NCI-H510A (cell line): Measurements from ENCODE around the gene RANBP1.
"Not testable (repeated sequence)": the region's sequence is repeated elsewhere in the genome, so short reads cannot be mapped to it uniquely, and the experiment has no call there.

ENCODE experiments used
- DNase-seq: peaks from one replicate; lab custom pipeline; 2025; lab: John Stamatoyannopoulos, UW

Gene RANBP1

DNA sequence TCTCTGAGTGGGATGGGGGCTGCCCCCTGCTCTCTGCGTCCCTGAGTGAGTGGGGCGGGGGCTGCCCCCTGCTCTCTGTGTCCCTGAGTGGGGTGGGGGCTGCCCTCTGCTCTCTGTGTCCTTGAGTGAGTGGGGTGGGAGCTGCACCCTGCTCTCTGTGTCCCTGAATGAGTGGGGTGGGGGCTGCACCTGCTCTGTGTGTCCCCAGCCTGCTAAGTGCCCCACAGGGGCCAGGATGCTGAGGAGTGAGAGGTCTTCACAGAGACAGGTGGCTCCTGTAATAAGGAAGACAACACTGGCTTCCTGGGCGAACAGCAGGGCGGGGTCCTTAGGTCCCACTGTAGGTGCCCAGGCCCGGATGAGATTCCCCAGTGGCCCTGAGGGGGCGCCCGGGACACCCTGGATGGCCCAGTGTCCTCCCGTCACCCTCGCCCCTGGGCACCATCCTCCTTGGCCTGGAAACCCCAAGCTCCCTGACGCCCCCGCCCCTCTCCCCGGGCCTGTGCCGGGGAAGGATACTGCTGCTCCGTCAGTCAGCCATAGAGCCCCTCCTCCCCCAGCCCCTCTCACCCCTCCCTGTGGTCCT lies 38.8 kb downstream of the RANBP1 start:
- DNase-seq, result peak; percentile 42

DNA sequence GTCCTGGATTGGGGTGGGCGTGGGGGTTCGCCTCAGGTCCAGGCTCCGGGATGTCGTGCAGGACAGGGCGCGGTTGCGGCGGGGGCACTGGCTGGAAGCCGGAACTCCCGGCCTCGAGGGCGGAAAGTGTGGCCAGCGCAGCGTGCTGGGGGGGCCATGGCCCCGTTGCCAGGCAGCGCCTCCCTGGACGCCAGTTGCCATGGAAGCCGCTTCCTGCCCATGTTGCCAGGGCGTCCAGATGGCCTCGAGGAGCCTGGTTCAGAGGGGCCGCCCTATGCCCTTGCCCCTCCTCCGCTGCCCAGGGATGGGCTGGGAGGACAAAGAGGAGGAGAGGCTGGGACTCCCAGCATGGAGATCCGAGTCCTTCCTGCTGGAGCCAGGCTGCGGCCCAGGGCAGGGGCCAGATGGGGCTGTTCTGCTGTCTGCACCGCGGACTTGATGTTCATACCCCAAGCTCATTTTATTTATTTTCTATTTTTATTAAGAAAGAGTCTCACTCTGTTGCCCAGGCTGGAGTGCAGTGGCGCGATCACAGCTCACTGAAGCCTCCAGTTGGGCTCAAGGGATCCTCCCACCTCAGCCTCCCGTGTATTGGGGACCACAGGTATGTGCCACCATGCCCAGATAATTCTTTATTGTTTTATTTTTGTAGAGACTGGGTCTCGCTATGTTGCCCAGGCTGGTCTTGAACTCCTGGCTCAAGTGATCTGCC lies 39.6 kb downstream of the RANBP1 start:
- peak; percentile 77 for DNase-seq

DNA sequence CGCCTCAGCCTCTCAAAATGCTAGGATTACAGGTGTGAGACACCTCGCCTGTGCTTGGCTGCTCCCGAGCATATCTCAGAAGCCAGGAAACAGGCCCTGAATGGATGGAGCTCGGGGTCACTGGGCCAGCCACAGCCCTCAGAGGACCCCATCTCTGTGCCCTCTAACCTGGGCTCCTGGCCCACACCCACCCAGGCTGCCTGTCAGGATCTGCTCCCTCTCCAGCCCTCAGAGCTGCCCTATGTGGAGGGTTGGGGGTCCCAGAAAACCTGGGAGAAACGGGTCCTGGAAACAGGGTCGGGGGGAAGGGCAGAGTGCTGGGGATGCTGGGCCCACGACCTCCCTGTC lies 40.1 kb downstream of the RANBP1 start:
- DNase-seq, result no peak

DNA sequence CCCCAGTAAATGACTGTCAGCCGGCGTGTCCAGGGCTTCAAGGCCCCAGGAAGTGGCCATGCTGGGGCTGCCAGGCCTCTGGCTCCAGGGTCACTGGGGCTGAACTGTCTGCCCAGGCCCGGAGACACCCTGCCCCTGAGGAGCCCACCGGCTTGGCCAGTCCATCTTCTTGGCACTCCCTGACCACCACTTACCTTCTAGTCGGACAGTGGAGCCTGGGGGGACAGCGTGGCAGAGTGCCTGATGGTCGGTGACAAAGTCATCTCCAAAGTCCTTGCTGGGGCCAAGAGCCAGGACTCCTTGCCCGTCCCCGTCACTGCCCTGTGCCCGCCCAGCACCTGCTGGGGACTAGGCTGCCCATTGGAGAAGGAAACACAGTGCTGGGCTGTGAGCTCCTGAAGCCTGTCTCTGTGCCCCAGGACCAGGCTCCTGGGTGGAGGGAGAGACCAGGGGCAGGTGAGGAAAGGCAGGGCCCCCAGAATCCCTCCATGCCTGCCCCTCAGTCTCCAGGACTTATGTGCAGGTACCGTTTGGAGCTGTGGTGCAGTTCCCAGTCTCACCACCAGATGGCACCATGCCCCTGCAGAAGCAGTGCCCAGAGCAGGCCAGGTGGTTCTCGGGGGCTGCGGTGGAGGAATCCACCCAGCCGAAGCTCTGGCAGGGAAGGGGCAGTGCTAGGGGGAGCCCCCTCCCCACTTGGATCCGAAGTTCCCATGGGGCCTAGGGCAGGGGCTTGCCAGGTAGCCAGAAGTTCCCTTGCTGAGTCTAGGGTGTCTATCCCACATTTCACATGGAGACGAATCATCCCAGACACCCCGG lies 40.9 kb downstream of the RANBP1 start:
- no peak for DNase-seq

DNA sequence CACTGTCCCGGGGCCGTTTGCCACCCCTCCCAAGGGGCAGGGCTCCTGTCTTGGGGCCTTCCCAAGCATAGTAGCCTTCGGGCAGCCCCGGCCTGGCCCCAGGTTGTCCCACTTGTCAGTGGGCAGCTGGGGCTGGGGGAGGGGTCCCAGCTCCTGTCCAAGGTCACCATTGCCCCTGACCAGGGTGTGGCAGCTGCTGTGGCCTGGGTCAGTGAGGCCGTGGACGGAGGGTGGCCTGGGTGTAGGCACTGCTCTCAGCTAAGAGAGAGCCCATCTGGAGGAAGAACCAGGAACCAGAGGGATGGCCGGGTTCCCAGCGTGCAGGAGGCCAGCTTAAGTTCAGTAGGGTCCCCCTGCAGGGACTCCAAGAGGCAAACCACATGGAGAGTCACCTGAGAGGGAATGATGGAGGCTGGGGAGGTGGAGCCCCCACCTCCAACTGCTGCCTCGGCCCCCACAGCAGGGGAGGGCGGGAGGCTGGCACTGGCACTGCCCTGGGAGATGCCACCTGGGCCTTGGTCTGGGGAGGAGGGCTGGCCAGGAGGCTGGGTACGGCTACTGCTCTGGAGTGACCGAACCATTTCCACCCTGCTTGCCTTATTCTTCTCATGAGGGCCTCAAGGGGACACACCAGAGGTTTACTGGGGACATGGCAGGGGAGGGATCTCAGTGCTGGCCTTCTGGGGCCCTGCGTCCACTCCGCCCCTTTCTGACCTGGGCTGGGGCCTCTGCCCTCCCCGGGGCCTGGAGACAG lies 41.7 kb downstream of the RANBP1 start:
- no peak for DNase-seq

DNA sequence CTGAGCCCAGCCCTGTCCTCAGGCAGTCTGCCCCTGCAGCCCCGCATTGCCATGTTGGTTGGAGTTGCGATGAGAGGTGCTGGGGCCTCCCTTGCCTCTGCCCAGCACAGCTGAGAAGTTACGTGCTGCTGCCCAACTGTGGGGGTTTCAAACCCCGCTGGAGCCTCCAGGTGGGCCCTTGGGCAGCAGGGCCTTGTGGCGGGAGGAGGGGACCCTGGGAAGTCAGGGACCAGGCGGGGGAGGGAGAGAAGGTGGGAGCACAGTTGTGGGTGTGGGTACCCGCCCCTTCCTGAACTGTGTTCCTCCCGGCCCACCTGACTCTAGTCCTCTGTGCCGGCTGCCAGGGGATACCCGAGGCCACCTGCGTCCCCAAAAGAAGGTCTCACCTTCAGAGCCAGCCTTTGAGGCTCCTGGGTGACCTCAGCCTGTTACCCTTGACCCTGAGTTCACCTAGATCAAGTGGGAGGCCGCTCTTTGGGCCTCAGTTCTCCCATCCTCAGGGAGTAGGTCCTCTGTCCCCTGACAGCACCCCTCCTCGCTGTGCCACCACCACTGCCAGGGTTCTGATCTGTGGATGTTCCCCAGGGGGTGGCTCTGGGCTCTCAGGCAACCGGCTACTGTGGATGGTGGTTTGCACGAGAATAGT lies 42.6 kb downstream of the RANBP1 start:
- no peak for DNase-seq

DNA sequence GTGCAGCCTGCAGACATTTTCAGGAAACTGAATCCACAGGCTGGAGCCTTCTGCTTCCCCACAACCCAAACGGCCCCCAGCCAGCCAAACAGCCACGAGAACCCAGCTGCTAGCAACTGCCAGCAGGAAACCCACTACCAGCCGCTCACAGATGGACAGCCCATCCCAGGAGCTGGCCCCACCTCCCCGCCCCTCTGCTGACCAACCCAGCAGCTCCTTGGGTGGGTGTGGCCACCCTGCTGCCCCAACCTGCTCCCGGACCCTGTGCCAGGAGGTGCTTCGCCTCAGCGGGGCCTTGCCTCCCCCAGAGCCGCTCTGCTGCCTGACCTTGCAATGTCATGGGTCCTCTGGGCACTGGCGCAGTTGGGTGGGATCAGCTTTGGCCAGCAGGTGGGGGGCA lies 43.2 kb downstream of the RANBP1 start:
- DNase-seq, result no peak

DNA sequence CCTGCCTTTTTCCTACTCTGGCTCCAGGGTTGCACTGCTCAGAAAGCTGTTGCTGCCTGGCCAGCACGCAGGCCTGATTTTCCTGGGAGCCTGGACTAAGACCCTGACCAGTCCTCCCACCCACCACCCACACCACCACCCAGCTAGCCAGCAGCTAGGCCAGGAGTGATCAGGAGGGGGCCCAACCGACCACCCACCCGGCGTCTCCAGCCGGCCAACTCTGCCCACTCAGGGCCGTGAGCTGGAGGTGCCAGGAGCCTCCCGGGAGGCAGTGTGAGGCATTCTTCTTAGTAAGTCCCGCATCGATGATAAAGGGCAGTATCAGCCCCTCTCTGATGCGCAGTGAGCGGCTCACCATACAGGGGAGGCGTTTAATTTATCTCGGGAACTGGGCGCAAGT lies 43.6 kb downstream of the RANBP1 start:
- DNase-seq, result not testable (repeated sequence)

DNA sequence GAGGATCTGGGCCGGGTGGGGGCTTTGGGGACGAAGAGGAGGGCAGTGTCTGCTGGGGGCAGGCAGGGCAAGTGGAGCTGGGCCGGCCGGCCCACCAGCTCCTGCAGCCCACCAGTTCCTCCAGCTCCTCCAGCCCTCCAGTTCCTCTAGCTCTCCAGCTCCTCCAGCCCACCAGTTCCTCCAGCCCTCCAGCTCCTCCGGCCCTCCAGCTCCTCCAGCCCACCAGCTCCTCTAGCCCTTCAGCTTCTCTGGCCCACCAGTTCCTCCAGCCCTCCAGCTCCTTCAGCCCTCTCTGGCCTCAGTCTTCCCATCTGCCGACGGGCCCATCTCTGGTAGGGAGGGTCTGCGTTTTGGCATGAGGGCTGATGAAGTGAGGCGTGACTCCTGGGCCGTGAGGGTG lies 44.1 kb downstream of the RANBP1 start:
- no peak for DNase-seq

DNA sequence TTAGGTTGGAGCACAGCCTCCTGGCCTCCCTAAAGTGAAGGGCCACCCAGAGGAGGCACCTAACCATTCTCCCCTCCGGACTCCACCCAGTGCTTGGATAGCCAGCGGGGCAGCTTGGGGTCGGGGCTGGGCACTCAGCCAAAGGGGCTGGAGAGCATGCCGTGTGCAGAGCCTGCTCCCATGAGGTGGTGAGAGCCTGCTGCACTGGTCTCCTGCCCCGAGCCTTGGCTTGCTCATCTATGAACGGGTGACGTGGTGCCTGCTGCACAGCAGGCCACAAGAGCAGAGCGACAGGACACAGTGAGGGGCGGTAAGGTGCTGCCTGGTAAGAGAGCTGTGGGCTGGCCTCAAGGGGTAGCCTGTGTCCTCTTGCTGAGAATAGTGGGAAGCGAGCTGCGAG lies 49.0 kb downstream of the RANBP1 start:
- no peak for DNase-seq

DNA sequence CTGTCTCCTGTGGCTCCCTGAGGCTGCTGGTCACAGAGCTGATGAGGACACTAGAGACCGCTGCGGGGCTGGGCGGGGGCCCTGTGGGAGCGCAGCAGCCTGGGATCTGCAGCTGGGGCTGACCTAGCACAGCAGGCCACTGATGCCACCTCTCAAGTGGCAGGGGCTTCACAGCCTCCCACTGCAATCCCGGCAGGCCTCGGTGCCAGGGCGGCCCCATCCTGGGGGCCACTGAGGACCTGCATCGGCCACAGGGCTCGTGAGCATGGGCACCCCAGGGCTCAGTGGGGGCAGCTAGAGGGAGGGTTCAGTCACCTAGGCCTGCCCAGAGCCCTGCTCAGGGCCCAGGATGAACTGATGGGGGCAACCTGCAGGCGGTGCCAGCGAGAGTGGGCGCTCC lies 49.5 kb downstream of the RANBP1 start:
- no peak for DNase-seq

DNA sequence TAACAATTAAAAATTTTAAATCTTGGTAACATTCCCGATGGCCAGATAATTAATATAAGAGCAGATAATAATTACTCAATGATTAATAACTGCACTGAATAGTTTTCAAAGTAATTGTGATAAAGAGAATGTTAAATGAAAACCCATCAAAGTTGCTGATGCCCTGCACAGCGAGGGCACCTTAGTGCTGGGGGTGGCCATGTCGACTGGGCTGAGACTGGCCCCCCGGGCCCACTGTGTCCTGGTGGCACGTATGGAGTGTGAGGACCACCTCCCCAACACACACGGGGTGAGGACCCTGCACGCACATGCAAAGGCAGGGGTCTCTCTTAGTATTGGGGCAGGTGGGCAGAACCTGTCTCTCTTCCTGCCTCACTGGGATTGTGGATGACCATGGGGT lies 50.0 kb downstream of the RANBP1 start:
- DNase-seq, result no peak

DNA sequence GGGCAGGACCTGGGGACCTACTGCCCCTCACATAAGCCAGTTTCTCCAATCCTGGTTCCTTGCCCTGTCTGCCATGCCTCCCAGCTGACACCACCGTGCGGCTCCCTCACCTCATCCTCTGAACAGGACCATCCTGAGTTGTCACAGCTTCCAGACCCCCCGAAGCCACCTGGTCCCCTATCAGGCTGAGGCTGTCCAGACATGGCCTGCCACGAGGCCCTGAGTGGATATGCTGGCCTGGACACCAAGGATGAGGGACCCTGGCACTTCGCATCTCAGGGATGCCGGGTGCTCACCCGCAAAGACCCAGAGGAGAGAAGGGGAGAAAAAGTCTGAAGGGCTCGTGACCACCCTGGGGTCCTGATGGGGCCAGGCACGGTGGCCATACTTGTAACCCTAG lies 50.8 kb downstream of the RANBP1 start:
- DNase-seq, result no peak

DNA sequence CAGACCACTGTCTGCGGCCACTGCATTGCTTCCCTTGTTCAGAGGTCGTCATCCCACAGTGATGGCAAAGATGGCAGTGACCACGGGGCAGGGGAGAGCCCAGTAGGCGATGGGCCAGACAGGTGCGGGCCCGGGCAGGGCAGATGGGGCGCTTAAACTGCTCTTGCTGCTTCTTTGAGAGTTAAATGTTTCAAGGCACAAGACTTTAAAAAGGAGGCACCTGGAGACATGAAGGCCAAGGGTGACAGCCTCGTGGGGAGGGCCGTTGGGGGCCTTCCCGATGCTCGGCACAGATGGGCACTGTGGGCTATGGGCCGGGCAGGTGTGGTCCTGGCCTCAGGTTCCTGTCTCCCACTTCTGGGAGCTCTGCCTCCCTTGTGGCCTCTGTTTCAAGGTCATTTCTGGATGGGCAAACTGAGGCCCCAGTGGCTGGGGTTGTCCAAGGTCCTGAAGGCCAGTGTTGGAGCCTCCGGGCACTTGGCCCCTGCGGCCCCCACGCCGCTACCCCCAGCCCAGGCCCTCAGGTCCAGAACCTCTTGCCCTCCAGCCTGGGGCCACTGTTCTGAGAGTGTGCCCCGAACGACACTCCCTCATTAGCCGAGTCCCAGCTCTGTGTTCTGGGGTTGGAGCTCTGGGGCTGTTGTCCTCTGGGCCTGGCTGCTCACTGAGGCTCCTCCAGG lies 51.9 kb downstream of the RANBP1 start:
- no peak for DNase-seq

DNA sequence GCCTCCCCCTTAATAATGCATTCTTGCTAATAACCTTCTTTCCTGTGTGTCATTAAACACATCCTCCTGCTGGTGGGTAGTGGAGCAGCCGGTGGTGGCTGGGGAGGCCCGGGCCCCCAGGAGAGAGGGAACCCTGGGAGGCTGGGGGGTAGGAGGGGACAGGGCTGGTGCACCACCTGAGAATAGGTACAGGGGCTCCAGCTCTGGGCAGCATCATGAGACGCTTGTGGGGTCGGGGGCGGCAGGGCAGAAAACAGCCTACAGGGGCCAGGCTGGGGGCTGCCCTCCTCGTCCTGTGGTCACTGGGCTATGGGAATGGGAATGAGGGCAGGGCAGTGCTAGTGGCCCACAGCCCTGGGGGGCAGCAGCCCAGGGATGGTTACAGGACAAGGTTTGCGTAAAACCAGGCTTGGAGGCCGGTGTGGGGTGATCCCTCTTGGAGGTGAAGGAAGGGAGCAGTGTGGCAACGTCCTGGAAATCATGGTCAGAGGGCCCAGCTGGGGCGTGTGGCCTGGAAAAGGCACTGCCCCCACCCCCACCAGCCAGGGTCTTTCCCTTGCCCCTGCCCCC lies 53.4 kb downstream of the RANBP1 start:
- no peak for DNase-seq

DNA sequence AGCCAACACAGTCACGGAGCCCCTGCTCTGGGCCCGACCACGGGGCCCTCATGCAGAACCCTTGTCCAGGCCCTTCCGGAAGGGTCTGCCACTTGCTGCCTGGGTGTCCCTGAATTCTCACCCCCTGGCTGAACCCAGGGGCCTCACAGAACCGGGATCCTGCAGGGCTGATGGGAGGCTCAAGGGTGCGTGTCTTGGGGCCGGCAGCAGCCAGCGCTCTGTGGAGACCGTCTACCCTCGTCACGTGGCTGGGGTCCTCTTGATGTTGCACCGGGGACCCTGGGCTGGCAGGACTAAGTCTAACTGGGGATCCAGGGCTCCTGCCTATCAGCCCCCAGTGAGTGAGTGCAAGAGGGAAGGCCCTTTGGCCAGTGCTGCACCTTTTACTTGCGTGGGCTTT lies 54.3 kb downstream of the RANBP1 start:
- DNase-seq, result no peak

DNA sequence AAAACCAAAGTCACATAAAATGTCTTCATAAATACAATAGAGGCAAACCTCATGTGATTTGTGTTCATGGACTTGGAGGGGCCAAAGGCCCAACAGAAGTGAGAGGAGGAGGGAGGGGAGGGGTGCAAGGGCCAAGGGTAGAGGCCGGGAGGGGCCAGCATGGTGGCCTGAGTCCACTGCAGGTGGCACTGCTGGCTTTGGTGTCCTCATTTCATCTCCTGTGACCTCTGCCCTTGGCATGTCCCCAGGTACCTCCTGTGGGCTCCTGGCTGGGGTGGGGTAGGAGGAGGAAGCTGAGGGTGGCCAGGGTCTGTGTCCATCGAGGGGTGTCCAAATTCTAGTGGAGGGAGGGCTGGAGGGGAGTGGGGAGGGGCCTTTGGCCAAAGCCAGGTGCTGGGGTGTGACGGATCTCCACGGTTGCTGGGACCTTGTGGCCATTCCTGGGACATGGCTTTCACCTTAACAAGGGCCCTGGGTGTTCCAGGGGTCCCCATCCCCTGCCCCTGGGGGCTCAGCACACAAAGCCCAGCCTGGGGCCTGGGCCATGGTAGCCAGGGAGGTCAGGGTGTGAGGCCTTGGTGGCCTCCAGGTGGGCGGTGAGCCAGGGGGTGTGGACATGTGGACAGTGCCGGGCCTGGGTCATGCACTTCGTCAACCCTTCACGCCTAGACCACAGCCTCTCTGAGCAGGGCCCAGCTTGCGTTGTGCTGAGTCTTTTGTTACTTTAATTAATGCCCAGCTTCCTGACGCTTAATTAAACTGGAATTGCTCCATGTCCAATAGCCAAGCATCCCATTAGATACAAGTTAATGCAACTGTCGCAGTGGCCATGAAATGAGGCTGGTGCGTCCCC lies 55.6 kb downstream of the RANBP1 start:
- DNase-seq, result no peak

DNA sequence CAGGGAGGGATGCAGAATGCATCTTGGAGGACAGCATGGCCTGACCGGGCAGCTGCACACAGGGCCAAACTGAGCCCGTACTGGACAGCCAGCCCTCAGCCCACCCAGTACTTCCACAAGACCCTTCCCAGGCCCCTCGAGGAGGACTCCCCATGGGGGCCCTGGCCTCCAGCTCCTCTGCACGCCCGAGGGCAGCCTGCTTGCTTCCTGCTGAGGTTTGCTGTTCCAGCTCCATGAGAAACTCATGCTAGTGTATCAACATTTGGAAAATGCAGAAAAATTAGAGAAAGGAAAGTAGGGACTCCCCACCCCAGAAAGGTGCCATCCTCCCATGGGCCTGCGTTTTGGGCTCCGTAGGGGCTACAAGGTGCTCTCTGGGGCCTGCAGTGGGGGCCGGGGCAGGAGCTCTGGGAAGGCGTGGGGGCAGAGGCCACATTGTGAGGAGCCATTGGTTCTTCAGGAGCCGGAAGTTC lies 56.3 kb downstream of the RANBP1 start:
- no peak for DNase-seq

DNA sequence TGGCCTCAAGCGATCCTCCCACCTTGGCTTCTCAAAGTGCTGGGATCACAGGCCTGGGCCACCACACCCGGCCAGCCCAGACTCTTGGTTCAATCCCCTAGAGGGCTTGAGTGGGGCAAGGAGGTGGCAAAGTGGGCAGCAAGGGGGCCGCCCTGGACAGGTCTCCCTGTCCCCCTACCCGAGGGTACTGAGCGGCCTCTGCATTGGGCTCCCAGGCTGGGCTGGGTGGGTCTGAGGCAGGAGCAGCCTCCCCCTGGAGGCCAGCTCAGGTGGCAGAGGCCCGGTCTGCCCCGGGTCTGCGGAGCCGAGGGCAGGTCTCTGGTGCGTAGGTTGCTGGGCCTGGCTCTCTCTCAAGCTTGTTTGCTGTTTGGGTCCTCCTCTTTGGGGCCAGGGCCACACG lies 57.3 kb downstream of the RANBP1 start:
- no peak for DNase-seq

DNA sequence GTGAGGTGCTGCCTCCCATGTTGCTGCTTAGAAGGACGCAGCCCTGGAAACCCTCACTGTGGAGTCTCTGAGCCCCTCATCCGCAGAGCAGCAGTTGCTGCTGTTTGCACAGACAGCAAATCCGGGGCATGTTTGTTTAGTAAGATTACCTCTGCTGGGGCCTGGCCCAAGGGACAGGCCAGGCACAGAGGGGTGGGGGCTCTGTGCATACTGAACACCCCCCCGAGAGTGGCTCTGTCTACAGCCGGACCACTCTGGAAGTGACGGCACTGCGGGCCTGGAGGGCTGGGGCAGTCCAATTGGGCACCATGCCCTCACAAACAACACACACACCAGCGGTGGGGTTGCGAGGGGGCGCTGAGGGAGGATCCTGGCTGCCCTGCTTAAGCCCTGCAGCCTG lies 57.9 kb downstream of the RANBP1 start:
- no peak for DNase-seq
